Fibroblast of mammary gland (primary cell): ENCODE data around the gene UBE3B.

Experiments used
- DNase-seq: peaks from one replicate; pipeline ENCODE4 v3.0.0-alpha.2; 2010; ENCODE audit warnings: low read depth
- H3K4me3 ChIP-seq: 2 replicates; pipeline ENCODE4 v1.5.1; 2011; ENCODE audit warnings: low read depth, mild to moderate bottlenecking, low read length, moderate library complexity; ENCODE audit not compliant: control insufficient read depth
- TF ChIP-seq, protein P1 (sequence below): conservative IDR thresholded peaks from 2 replicates; pipeline ENCODE4 v1.5.1; 2011; ENCODE audit warnings: low read depth, low read length, inconsistent platforms; ENCODE audit not compliant: control insufficient read depth, insufficient read depth

The UBE3B gene

DNA sequence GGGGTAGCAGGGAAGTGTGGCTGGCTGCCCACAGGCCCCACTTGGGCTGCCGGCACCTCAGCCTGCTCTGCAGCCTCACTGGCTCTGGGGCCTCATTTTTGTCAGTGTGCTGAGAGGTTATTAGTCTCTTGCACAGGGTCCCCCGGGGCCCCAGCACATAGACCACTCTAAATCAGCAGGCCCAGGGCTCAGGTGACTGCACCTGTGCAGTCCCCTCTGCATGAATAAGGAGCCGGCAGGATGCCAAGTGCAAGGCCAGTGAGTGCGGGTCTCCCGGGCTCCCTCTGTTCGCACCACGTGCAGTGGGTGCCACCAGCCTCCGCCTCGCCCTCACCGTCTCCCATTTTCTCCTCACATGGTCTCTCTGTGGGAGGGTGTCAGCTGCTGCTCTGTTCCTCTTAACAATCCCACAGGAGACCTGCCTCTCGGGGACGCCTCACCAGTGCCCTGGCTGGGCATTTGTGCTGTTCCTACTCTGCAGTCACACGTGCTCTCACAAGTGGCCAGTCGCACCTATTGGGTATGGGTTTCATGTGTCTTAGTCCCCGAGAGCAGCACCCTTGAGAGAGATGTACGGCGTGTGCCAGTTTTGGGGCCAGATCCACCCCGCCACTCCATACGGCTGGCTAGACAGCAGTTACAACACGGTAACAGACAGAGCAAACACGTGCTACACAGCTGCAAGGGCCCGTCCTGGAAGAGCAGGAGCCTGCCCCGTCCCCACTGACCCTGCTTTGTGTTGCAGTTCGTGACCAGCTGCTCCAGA lies 55.5 kb downstream of the UBE3B start:
- TF ChIP-seq, protein P1, sequence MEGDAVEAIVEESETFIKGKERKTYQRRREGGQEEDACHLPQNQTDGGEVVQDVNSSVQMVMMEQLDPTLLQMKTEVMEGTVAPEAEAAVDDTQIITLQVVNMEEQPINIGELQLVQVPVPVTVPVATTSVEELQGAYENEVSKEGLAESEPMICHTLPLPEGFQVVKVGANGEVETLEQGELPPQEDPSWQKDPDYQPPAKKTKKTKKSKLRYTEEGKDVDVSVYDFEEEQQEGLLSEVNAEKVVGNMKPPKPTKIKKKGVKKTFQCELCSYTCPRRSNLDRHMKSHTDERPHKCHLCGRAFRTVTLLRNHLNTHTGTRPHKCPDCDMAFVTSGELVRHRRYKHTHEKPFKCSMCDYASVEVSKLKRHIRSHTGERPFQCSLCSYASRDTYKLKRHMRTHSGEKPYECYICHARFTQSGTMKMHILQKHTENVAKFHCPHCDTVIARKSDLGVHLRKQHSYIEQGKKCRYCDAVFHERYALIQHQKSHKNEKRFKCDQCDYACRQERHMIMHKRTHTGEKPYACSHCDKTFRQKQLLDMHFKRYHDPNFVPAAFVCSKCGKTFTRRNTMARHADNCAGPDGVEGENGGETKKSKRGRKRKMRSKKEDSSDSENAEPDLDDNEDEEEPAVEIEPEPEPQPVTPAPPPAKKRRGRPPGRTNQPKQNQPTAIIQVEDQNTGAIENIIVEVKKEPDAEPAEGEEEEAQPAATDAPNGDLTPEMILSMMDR: no peak
- H3K4me3 ChIP-seq: no peak overlapping the region
- DNase-seq: no peak

DNA sequence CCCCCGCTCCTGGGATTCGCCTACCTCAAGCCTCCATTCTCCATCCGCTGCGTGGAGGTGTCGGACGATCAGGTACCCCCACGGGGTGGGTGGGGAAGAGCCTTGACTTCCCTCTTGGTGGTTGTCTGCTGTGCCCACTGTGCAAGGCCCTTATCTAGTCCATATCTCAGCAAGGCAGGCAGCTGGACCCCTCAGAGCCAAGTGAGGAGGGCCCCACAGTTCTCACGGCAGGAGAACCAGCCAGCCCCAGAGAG lies 56.0 kb downstream of the UBE3B start:
- DNase-seq: no peak
- H3K4me3 ChIP-seq: no peak overlapping the region
- TF ChIP-seq, protein P1: no peak

- TF ChIP-seq, protein P1: no peak
- DNase-seq: no peak
- no peak overlapping the region for H3K4me3 ChIP-seq
Measured at GRCh38 chr12:109534456-109534855, 57.0 kb downstream of the UBE3B start.

GRCh38 chr12:109535231-109535862 lies 57.9 kb downstream of the UBE3B start:
- no peak overlapping the region for H3K4me3 ChIP-seq
- TF ChIP-seq, protein P1: no peak
- no peak for DNase-seq

- no peak for DNase-seq
- TF ChIP-seq, protein P1: no peak
- no peak overlapping the region for H3K4me3 ChIP-seq
Measured at GRCh38 chr12:109535863-109536250, 58.4 kb downstream of the UBE3B start.

- H3K4me3 ChIP-seq: no peak overlapping the region
- no peak for DNase-seq
- TF ChIP-seq, protein P1: no peak
Measured at GRCh38 chr12:109537136-109537535, 59.7 kb downstream of the UBE3B start.
